Umbilical cord (tissue), 2 donors: ENCODE measurements around the gene DOCK9. TPM values are rescaled to one million over a fixed set of nuclear protein-coding genes. Genes with fewer than 3 reads are reported as not detected.

Experiments used
- DNase-seq: peaks from one replicate; pipeline ENCODE4 v3.0.0-alpha.2; 2015; ENCODE audit warnings: low spot score
- total RNA-seq: library from RNA; depleted of rRNA; stranded (reverse); fragments of >200 nt; gene quantifications from one replicate; pipeline ENCODE4 v1.2.3, GENCODE V29; 2014; ENCODE audit warnings: low replicate concordance; ENCODE audit not compliant: insufficient read depth

Gene DOCK9
- total RNA-seq, 1 donor from 2014 or later, result 37.8 TPM

DNA sequence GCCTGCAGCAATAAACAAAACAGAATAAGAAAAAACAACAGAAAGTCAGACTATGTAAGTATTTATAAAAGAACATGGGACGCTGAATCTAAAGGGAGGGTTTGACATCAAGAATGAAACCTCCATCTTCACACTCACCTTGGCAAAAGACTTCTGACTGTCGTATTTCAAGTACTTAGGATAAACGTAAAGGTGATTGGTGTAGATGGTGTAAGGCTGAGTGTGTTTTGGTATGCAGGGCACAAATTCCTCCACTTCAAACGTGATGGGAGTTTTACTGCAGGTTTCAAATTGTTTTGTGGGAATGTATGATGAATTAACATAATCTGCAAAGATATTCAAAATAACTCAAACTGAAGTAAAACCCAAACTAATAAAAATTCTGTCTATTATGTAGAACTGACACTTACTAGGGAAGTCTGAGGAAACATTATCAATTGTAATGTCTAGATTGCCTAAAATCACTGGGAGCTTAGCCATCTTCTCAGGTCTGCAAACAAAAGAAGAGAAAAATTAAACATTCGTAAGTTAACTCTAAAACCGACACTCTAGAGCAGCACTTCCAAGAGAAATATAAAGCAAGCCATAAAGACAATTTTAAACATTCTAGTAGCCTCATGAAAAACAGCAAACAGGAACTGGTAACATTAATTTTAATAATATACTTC is 89.5 kb downstream of the DOCK9 start:
- no peak for DNase-seq

GRCh38 chr13:98886587-98887230 is 91.2 kb downstream of the DOCK9 start:
- DNase-seq, result no peak

DNA sequence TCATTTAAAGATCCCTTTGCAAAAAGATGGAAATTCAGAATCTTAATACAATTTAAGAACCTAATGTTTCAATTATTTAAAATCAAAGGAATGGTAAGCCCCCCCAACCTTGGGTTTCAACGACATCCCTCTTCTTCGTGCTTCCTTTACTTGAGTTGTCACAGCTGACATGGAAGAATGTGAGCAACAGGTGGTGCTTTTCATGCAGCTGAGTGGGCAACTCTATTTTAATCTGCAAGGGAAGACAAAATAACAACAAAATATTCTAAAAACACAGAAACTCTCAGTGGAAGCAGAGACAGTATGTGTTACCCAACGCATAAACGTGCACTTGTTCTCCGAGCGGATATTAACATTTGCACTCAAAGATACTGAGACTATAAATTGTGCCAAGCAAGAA is 92.3 kb downstream of the DOCK9 start:
- DNase-seq, result no peak

DNA sequence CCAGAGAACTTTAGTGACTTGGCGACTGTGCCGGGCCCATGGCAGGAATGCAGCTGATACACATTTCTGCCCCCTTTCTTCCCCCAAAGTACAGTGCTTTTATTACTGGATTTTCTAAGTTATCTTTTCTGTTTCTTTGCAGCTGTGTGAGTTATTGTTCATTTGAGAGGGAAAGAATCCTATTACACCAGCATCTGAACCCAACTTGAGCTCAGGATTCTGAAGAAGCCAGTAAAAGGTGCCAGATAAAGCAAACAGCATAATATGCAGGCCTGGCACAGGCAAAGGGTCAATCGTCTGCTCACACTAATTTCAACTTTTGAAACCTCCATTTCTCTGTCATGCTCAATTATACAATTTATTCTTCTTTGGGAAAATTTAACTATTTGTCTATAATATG is 93.9 kb downstream of the DOCK9 start:
- peak; percentile 46 for DNase-seq

DNA sequence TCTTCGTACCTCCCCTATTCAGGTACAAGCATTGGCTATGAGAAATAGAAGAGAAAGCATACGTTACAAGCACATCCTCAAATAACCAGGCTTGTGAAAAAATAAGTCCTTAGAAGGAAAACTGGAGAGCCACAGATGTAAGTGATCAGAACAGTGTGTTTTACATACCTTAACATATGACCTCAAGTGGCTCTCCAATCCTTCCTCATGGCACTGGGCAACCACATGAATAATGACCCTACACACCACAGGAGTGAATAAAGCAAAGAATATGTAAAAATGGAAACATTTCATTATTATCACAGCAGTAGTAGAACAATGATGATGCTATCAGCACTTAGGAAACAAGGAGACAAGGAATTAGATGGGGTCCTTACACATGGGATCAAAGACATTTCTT is 96.5 kb downstream of the DOCK9 start:
- no peak for DNase-seq

GRCh38 chr13:98880677-98881076 is 97.2 kb downstream of the DOCK9 start:
- DNase-seq, result no peak

- DNase-seq, result no peak
Measured at GRCh38 chr13:98879957-98880356, 97.9 kb downstream of the DOCK9 start.

- DNase-seq, result no peak
Measured at GRCh38 chr13:98879127-98879520, 98.7 kb downstream of the DOCK9 start.

DNA sequence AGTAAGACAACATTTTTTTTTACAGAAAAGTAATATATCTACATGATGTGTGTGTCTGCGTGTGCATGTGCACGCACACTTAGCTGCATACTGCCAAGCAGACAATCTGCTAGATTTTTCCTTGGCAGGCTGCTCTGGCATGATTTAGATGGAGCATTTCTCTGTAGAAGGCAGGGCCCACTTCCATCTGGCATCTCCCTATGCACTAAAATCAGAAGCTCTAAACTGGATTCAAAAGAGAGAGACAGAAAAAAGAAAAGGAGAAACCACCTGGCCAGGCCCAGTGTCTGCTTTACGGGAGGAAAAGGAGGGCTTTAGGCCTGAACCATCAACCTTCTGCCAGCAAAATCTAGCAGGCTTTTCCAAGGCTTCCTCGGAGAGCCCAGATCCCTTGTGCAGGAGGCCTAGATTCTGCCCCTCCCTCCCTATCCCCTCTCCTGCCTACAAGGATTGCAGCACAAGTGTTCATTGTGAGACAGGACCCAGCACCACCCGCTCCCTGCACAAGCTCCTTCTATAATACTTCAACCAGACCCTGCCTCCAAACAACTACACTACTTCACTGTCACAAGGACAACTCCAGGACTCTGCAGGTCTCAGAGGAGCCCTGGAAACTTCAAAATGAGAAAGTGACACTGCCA is 99.3 kb downstream of the DOCK9 start:
- peak; percentile 70 for DNase-seq

GRCh38 chr13:98877936-98878335 is 99.9 kb downstream of the DOCK9 start:
- no peak for DNase-seq

- DNase-seq, result no peak
Measured at GRCh38 chr13:98877466-98877865, 100.4 kb downstream of the DOCK9 start.

DNA sequence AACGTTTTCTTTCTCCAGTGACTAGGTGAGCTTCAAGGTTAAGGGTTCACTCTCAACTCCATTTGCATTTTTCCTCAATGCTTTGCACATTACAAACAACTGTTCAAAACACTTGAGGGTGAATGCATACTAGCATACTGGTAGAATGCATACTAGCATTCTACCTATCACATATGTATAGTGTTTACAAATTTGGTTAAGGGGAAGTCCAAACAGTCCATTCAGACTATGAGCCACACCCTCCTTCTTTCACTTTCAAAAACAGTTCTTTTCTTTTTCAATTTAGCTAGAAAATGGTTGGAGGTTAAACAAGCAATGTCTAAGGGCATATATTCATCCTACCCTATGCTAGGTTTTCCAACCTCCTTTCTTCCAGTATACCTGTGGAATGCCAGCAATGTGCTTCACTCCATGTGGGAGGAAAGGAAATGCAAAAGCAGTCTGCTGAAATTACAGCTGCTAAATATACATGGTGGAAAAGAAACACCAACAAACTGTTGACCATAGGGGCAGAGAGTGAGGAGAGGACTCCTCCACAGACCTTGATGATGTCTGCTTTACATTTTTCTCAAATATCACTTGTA is 102.6 kb downstream of the DOCK9 start:
- no peak for DNase-seq

DNA sequence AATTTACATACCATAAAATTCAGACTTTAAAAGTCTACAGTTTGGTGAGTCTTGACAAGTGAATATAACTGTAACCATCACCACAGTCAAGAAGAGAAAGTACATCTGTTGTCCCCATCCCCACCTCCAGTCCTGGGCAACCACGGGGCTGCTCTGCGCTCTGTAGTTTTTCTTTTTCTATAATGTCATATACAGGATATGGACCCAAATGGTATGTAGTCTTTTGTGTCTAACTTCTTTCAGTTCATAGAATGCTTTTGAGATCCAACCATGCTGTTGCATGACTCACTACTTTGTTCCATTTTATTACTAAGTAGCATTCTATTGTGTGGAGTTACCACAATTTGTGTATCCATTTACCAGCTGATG is 103.9 kb downstream of the DOCK9 start:
- DNase-seq, result no peak

GRCh38 chr13:98873377-98874028 is 104.4 kb downstream of the DOCK9 start:
- DNase-seq, result no peak

DNA sequence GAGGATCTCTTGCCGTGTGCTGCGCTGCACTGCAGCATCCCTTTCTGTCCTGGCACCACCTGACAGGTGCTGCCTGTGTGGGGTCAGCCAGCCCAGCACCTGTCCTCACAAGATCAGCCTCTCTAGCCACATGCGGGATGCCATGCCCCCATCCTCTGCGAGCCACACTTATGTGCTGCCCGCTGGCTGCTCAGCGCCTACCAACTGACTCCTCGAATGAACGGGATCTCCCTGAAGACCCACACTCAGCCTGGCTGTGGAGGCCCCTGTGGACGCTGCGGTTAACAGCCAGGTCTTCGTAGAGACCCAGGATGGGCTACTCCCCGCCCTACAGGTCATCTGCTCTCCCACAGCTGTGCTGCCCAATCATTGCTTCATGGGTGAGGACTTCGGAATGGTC is 106.1 kb downstream of the DOCK9 start:
- DNase-seq, result no peak

DNA sequence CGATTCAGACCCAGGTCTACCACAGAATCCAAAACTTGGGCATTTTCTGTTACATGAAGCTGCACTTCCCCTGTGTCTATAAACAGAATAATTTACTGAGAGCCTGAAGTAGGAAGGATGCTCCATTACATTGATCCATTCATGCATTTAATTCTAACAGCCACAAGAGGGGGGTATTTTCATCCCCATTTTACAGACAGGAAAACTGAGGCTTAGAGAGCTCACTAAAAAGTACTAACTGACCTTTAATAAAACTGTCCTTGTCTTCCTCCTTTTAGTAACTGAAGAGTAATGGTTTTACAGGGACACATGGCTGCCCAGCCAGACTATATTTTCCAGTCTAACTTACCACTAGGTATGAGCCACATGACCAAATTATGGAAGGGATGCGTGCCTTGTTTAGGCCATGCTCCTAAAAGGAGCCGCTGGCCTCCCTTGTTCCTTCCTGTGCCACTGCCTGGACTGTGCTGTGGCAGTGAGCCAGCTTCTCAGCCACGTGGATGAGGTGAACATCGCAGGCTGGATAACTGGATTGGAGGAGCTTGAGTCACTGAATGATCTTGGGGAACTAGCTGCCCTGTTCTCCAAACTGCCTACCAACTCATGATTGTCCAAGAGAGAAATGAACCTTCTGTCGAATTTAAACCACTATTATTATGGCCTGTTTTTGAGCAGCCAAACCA is 108.3 kb downstream of the DOCK9 start:
- peak; percentile 17 for DNase-seq

GRCh38 chr13:98868932-98869331 is 108.9 kb downstream of the DOCK9 start:
- no peak for DNase-seq

GRCh38 chr13:98866882-98867281 is 111.0 kb downstream of the DOCK9 start:
- DNase-seq, result no peak

DNA sequence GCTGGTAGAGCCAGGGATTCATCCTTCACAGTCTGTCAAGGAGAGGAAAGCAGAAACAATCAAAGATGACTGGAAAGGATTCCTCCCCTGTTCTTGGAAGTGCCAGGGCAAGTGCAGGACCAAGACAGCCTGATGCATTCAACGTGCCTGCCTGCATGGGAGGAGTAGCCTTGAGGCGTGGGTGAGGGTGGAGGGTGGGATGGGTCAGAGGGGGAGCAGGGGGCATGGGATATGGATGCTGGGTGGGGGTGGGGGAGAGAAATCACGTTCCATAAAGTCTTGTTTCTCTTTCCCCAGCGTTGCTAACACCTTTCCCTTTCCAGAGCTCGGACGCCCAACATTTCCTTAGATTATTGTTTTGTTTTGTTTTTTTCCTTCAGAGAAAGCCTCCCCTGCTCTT is 117.4 kb downstream of the DOCK9 start:
- DNase-seq, result no peak

DNA sequence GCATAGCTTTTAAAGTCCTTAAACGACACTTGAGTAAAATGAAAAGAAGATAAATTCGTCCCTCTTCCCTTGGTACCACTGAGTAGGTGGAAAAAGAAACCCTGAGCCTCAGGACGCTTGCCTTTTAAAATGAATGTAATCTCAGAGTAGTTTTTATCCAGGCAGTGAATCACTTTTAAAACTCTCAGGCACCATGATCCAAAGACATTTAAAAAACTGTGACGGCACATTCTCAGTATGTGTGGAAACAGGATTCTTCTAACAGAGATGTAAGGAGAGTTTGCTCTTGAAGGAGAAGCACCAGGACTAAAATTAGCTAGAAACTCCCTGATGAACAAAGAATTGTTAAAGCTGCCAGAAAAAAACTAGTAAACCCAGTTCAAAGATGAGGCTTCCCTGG is 119.7 kb downstream of the DOCK9 start:
- DNase-seq, result peak; percentile 21

DNA sequence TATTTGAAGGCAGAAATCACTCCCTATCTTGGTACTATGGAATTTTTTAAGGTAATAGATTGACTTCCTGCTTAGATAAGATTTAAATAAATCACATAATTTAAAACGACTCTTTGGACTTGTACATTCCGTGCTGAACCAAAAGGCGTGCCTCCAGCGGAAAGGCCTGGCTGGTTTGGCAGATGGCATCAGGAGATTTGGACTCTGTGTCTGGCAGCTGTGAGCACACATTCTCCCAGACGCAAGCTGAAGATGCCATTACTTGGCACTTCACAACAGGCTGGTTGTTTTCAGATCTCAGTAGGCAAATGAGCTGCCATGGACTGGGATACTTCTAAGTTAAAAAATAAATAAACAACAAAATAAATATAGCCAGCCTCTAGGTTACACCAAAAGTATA is 120.9 kb downstream of the DOCK9 start:
- no peak for DNase-seq

- DNase-seq, result no peak
Measured at GRCh38 chr13:98854448-98854847, 123.4 kb downstream of the DOCK9 start.
